ENCODE data around the gene PRLH. TPM values are rescaled to one million over a fixed set of nuclear protein-coding genes. Genes with fewer than 3 reads are reported as not detected.

Gene PRLH
- total RNA-seq, 1 experiment from 2014 or later: not detected

DNA sequence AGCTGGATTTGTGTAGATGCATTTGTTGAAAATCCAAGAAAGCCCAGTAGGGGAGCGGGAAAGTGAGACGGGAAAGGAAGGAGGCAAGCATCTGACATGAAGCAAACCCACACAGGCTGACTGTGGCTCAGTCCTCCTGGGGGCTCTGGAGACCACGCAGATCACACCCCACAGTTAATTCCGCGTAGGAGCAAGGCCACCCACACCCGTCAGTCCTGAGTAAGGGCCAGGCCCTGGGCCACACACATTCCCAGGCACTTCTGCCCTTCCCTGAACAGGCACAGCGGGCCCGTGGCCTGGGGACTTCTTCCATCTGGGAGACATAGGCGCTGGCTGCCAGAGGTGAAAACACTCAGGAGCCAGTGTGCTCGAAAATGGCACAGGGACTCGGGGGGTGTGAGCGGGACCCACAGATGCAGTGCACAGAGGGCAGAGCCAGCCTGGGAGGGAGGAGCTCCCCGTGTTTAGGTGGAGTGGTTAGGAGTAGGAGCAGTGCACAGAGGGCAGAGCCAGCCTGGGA, 19.4 kb upstream of the PRLH start:
- ChIA-PET POLR2A (no interaction called here), CTCF (interaction anchor here (0.7 to 6.0 kb wide), 5 partner anchors 26 to 382 kb away, joined by 3 to 54 read pairs (median 4); no protein-coding TSS in a partner anchor)
- Mint-ChIP-seq H3K36me3 (peaks cover 3% of the 10 kb centered on the region; the same call in 1 of the 2 replicates), H3K27me3 (ENCODE audit: low read depth) (no peaks in the 10 kb centered on the region), H3K4me3 (no peak overlapping the region), H3K9me3 (no peaks in the 10 kb centered on the region), H3K27ac (no peak overlapping the region), H3K4me1 (peaks cover 13% of the 10 kb centered on the region)
- ATAC-seq (no peak), DNase-seq (ENCODE audit: low spot score) (no peak)
- TF ChIP-seq IRF2 (CRISPR knock-in tag; IDR thresholded peaks at IDR 0.05; ENCODE audit: borderline replicate concordance, low read depth) (no peak), NR3C1 (CRISPR knock-in tag; conservative IDR thresholded peaks at IDR 0.05; ENCODE audit: low read depth) (no peak), FOXJ3 (CRISPR knock-in tag; IDR thresholded peaks at IDR 0.05; ENCODE audit: borderline replicate concordance) (no peak), NFATC4 (CRISPR knock-in tag; IDR thresholded peaks at IDR 0.05) (no peak), OVOL2 (CRISPR knock-in tag; IDR thresholded peaks at IDR 0.05; ENCODE audit: borderline replicate concordance) (no peak), PRRX2 (CRISPR knock-in tag; IDR thresholded peaks at IDR 0.05) (no peak), GRHL2 (CRISPR knock-in tag; IDR thresholded peaks at IDR 0.05; ENCODE audit: insufficient replicate concordance, severe bottlenecking) (no peak), SMAD3 (CRISPR knock-in tag; IDR thresholded peaks at IDR 0.05; ENCODE audit: borderline replicate concordance) (no peak), ZNF416 (CRISPR knock-in tag; IDR thresholded peaks at IDR 0.05) (no peak), ZNF671 (CRISPR knock-in tag; IDR thresholded peaks at IDR 0.05) (no peak), ZNF396 (CRISPR knock-in tag; IDR thresholded peaks at IDR 0.05; ENCODE audit: borderline replicate concordance) (no peak), ATF1 (CRISPR knock-in tag; IDR thresholded peaks at IDR 0.05) (no peak), ETV6 (CRISPR knock-in tag; IDR thresholded peaks at IDR 0.05) (no peak)

DNA sequence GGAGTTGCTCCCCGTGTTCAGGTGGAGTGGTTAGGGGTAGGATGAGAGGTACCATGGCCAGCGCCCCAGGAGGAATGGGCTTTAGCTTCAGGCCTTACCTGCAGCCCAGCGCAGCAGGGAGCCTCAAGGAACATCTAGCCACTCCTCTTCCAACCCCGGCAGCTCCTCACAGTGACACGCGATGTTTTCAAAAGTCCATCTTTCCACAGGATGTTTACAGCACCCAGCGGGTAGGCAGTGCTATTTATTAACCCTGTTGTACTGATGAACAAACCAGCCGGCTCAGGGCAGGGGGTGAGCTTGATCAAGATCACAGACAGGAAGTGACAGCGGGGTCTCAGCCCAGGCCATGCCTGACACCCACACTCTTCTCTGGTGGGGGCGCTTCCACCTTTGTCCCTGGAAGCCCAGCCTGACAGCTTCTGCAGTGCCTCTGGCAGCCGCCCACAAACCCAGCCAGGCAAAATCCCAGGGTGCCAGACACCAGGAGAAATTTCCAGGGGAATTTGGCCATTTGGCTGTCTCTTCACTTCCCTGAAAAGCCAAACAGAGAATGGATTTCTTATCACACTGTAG, 18.4 kb upstream of the PRLH start:
- Mint-ChIP-seq H3K9me3 (peaks cover 8% of the 10 kb centered on the region), H3K27me3 (ENCODE audit: low read depth) (no peaks in the 10 kb centered on the region), H3K27ac (no peak overlapping the region), H3K36me3 (peaks cover 10% of the 10 kb centered on the region), H3K4me1 (peaks cover 13% of the 10 kb centered on the region), H3K4me3 (no peak overlapping the region)
- ATAC-seq (peak; percentile 85), DNase-seq (ENCODE audit: low spot score) (peak; percentile 62)
- CTCF ChIA-PET: interaction anchor here (1.2 to 6.0 kb wide), 4 partner anchors 25 to 126 kb away, joined by 3 to 54 read pairs (median 8); no protein-coding TSS in a partner anchor
- POLR2A ChIA-PET: no interaction called here
- TF ChIP-seq MXD4 (CRISPR knock-in tag; IDR thresholded peaks at IDR 0.05; ENCODE audit: borderline replicate concordance) (no peak), ZNF232 (CRISPR knock-in tag; IDR thresholded peaks at IDR 0.05) (0 out of 2 replicates have a peak, but pooled peaks have one; percentile 39), FOXK1 (CRISPR knock-in tag; IDR thresholded peaks at IDR 0.05) (0 out of 2 replicates have a peak, but pooled peaks have one; percentile 27), NFE2L1 (CRISPR knock-in tag; IDR thresholded peaks at IDR 0.05) (0 out of 2 replicates have a peak, but pooled peaks have one; percentile 36), JAZF1 (CRISPR knock-in tag; IDR thresholded peaks at IDR 0.05) (no peak), TEAD1 (CRISPR knock-in tag; IDR thresholded peaks at IDR 0.05) (no peak), NR3C1 (CRISPR knock-in tag; conservative IDR thresholded peaks at IDR 0.05; ENCODE audit: low read depth) (no peak), SP1 (CRISPR knock-in tag; conservative IDR thresholded peaks at IDR 0.05) (no peak), ZNF121 (CRISPR knock-in tag; IDR thresholded peaks at IDR 0.05) (no peak)
- TF ChIP-seq, protein P1, sequence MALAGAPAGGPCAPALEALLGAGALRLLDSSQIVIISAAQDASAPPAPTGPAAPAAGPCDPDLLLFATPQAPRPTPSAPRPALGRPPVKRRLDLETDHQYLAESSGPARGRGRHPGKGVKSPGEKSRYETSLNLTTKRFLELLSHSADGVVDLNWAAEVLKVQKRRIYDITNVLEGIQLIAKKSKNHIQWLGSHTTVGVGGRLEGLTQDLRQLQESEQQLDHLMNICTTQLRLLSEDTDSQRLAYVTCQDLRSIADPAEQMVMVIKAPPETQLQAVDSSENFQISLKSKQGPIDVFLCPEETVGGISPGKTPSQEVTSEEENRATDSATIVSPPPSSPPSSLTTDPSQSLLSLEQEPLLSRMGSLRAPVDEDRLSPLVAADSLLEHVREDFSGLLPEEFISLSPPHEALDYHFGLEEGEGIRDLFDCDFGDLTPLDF (CRISPR knock-in tag; IDR thresholded peaks at IDR 0.05): no peak
- TF ChIP-seq, protein P2, sequence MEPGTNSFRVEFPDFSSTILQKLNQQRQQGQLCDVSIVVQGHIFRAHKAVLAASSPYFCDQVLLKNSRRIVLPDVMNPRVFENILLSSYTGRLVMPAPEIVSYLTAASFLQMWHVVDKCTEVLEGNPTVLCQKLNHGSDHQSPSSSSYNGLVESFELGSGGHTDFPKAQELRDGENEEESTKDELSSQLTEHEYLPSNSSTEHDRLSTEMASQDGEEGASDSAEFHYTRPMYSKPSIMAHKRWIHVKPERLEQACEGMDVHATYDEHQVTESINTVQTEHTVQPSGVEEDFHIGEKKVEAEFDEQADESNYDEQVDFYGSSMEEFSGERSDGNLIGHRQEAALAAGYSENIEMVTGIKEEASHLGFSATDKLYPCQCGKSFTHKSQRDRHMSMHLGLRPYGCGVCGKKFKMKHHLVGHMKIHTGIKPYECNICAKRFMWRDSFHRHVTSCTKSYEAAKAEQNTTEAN (CRISPR knock-in tag; IDR thresholded peaks at IDR 0.05): no peak
- TF ChIP-seq, protein P3, sequence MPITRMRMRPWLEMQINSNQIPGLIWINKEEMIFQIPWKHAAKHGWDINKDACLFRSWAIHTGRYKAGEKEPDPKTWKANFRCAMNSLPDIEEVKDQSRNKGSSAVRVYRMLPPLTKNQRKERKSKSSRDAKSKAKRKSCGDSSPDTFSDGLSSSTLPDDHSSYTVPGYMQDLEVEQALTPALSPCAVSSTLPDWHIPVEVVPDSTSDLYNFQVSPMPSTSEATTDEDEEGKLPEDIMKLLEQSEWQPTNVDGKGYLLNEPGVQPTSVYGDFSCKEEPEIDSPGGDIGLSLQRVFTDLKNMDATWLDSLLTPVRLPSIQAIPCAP (CRISPR knock-in tag; IDR thresholded peaks at IDR 0.05): no peak
- TF ChIP-seq, protein P4, sequence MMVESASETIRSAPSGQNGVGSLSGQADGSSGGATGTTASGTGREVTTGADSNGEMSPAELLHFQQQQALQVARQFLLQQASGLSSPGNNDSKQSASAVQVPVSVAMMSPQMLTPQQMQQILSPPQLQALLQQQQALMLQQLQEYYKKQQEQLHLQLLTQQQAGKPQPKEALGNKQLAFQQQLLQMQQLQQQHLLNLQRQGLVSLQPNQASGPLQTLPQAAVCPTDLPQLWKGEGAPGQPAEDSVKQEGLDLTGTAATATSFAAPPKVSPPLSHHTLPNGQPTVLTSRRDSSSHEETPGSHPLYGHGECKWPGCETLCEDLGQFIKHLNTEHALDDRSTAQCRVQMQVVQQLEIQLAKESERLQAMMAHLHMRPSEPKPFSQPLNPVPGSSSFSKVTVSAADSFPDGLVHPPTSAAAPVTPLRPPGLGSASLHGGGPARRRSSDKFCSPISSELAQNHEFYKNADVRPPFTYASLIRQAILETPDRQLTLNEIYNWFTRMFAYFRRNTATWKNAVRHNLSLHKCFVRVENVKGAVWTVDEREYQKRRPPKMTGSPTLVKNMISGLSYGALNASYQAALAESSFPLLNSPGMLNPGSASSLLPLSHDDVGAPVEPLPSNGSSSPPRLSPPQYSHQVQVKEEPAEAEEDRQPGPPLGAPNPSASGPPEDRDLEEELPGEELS (CRISPR knock-in tag; IDR thresholded peaks at IDR 0.05): peak; percentile 58; the same call in 1 of the 2 replicates
- TF ChIP-seq, protein P5, sequence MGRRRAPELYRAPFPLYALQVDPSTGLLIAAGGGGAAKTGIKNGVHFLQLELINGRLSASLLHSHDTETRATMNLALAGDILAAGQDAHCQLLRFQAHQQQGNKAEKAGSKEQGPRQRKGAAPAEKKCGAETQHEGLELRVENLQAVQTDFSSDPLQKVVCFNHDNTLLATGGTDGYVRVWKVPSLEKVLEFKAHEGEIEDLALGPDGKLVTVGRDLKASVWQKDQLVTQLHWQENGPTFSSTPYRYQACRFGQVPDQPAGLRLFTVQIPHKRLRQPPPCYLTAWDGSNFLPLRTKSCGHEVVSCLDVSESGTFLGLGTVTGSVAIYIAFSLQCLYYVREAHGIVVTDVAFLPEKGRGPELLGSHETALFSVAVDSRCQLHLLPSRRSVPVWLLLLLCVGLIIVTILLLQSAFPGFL (CRISPR knock-in tag; IDR thresholded peaks at IDR 0.05; ENCODE audit: borderline replicate concordance): no peak
